ENCODE measurements around the gene LAMB4. TPM values are rescaled to one million over a fixed set of nuclear protein-coding genes. Genes with fewer than 3 reads are reported as not detected.

The LAMB4 gene
- total RNA-seq, 1 experiment from 2014 or later: not detected

GRCh38 chr7:108069646-108070045, 60.5 kb downstream of the LAMB4 start:
- H4K20me1 ChIP-seq (ENCODE audit: insufficient read depth, low read depth, low read length): no peaks in the 10 kb centered on the region
- H3K4me1 ChIP-seq (ENCODE audit: low read length): no peaks in the 10 kb centered on the region
- H3K4me3 ChIP-seq (ENCODE audit: low read length): no peak overlapping the region
- H3K9ac ChIP-seq (ENCODE audit: low read length): no peak overlapping the region
- no peaks in the 10 kb centered on the region for H3K9me3 ChIP-seq (ENCODE audit: low read length)
- no peak overlapping the region for H2AFZ ChIP-seq (ENCODE audit: low read length)
- no peaks in the 10 kb centered on the region for H3K79me2 ChIP-seq (ENCODE audit: low read length)
- no peak overlapping the region for H3K27ac ChIP-seq (ENCODE audit: low read length)
- H3K36me3 ChIP-seq (ENCODE audit: insufficient read depth, low read length): no peaks in the 10 kb centered on the region
- no peaks in the 10 kb centered on the region for H3K9me2 ChIP-seq (replicated peaks; ENCODE audit: insufficient read depth, low read length)
- no peak overlapping the region for H3K4me2 ChIP-seq (ENCODE audit: low read depth, low read length, poor library complexity, severe bottlenecking)
- no peak for DNase-seq
- H3K27me3 ChIP-seq (ENCODE audit: low read length): no peaks in the 10 kb centered on the region

- Histone ChIP-seq H3K4me1 (ENCODE audit: low read length) (no peaks in the 10 kb centered on the region), H3K9me2 (replicated peaks; ENCODE audit: insufficient read depth, low read length) (no peaks in the 10 kb centered on the region)
- no peak for DNase-seq
Observed at GRCh38 chr7:108067844-108068243, 62.3 kb downstream of the LAMB4 start.

GRCh38 chr7:108066486-108066885, 63.7 kb downstream of the LAMB4 start:
- Histone ChIP-seq H2AFZ (ENCODE audit: low read length) (no peak overlapping the region), H3K27me3 (ENCODE audit: low read length) (no peaks in the 10 kb centered on the region), H3K4me1 (ENCODE audit: low read length) (no peaks in the 10 kb centered on the region), H3K9me2 (replicated peaks; ENCODE audit: insufficient read depth, low read length) (no peaks in the 10 kb centered on the region), H3K9me3 (ENCODE audit: low read length) (no peaks in the 10 kb centered on the region), H3K79me2 (ENCODE audit: low read length) (no peaks in the 10 kb centered on the region), H4K20me1 (ENCODE audit: insufficient read depth, low read depth, low read length) (no peaks in the 10 kb centered on the region), H3K4me3 (ENCODE audit: low read length) (no peak overlapping the region), H3K27ac (ENCODE audit: low read length) (no peak overlapping the region), H3K4me2 (ENCODE audit: low read depth, low read length, poor library complexity, severe bottlenecking) (no peak overlapping the region), H3K9ac (ENCODE audit: low read length) (no peak overlapping the region), H3K36me3 (ENCODE audit: insufficient read depth, low read length) (no peaks in the 10 kb centered on the region)
- no peak for DNase-seq

More at GRCh38 chr7:108067844-108068243, 62.3 kb downstream of the LAMB4 start:
- Histone ChIP-seq H3K79me2 (ENCODE audit: low read length) (no peaks in the 10 kb centered on the region), H3K9me3 (ENCODE audit: low read length) (no peaks in the 10 kb centered on the region), H2AFZ (ENCODE audit: low read length) (no peak overlapping the region), H4K20me1 (ENCODE audit: insufficient read depth, low read depth, low read length) (no peaks in the 10 kb centered on the region), H3K4me2 (ENCODE audit: low read depth, low read length, poor library complexity, severe bottlenecking) (no peak overlapping the region), H3K27ac (ENCODE audit: low read length) (no peak overlapping the region), H3K36me3 (ENCODE audit: insufficient read depth, low read length) (no peaks in the 10 kb centered on the region), H3K9ac (ENCODE audit: low read length) (no peak overlapping the region), H3K27me3 (ENCODE audit: low read length) (no peaks in the 10 kb centered on the region), H3K4me3 (ENCODE audit: low read length) (no peak overlapping the region)

- no peaks in the 10 kb centered on the region for H3K9me3 ChIP-seq (ENCODE audit: low read length)
- no peaks in the 10 kb centered on the region for H3K4me1 ChIP-seq (ENCODE audit: low read length)
- H3K4me3 ChIP-seq (ENCODE audit: low read length): no peak overlapping the region
- no peak overlapping the region for H3K27ac ChIP-seq (ENCODE audit: low read length)
- H2AFZ ChIP-seq (ENCODE audit: low read length): no peak overlapping the region
- H3K36me3 ChIP-seq (ENCODE audit: insufficient read depth, low read length): no peaks in the 10 kb centered on the region
- H3K4me2 ChIP-seq (ENCODE audit: low read depth, low read length, poor library complexity, severe bottlenecking): no peak overlapping the region
- no peaks in the 10 kb centered on the region for H3K79me2 ChIP-seq (ENCODE audit: low read length)
- H3K9ac ChIP-seq (ENCODE audit: low read length): no peak overlapping the region
- H3K27me3 ChIP-seq (ENCODE audit: low read length): no peaks in the 10 kb centered on the region
- no peaks in the 10 kb centered on the region for H3K9me2 ChIP-seq (replicated peaks; ENCODE audit: insufficient read depth, low read length)
- H4K20me1 ChIP-seq (ENCODE audit: insufficient read depth, low read depth, low read length): no peaks in the 10 kb centered on the region
- DNase-seq: no peak
Observed at GRCh38 chr7:108063520-108063933, 66.6 kb downstream of the LAMB4 start.

GRCh38 chr7:108062250-108063014, 67.7 kb downstream of the LAMB4 start:
- H3K36me3 ChIP-seq (ENCODE audit: insufficient read depth, low read length): no peaks in the 10 kb centered on the region
- H3K79me2 ChIP-seq (ENCODE audit: low read length): no peaks in the 10 kb centered on the region
- H3K4me2 ChIP-seq (ENCODE audit: low read depth, low read length, poor library complexity, severe bottlenecking): no peak overlapping the region
- no peak overlapping the region for H3K9ac ChIP-seq (ENCODE audit: low read length)
- H3K9me2 ChIP-seq (replicated peaks; ENCODE audit: insufficient read depth, low read length): no peaks in the 10 kb centered on the region
- no peaks in the 10 kb centered on the region for H4K20me1 ChIP-seq (ENCODE audit: insufficient read depth, low read depth, low read length)
- H3K27me3 ChIP-seq (ENCODE audit: low read length): no peaks in the 10 kb centered on the region
- no peak overlapping the region for H3K27ac ChIP-seq (ENCODE audit: low read length)
- no peaks in the 10 kb centered on the region for H3K9me3 ChIP-seq (ENCODE audit: low read length)
- no peak overlapping the region for H3K4me3 ChIP-seq (ENCODE audit: low read length)
- H3K4me1 ChIP-seq (ENCODE audit: low read length): no peaks in the 10 kb centered on the region
- DNase-seq: no peak
- no peak overlapping the region for H2AFZ ChIP-seq (ENCODE audit: low read length)

- DNase-seq: no peak
- H3K36me3 ChIP-seq (ENCODE audit: insufficient read depth, low read length): no peaks in the 10 kb centered on the region
- no peaks in the 10 kb centered on the region for H3K9me2 ChIP-seq (replicated peaks; ENCODE audit: insufficient read depth, low read length)
- H4K20me1 ChIP-seq (ENCODE audit: insufficient read depth, low read depth, low read length): no peaks in the 10 kb centered on the region
- no peak overlapping the region for H3K27ac ChIP-seq (ENCODE audit: low read length)
- no peaks in the 10 kb centered on the region for H3K79me2 ChIP-seq (ENCODE audit: low read length)
- H3K9me3 ChIP-seq (ENCODE audit: low read length): no peaks in the 10 kb centered on the region
- H3K4me2 ChIP-seq (ENCODE audit: low read depth, low read length, poor library complexity, severe bottlenecking): no peak overlapping the region
- no peaks in the 10 kb centered on the region for H3K27me3 ChIP-seq (ENCODE audit: low read length)
- no peak overlapping the region for H3K9ac ChIP-seq (ENCODE audit: low read length)
- H3K4me1 ChIP-seq (ENCODE audit: low read length): no peaks in the 10 kb centered on the region
- no peak overlapping the region for H2AFZ ChIP-seq (ENCODE audit: low read length)
- no peak overlapping the region for H3K4me3 ChIP-seq (ENCODE audit: low read length)
Observed at GRCh38 chr7:108059526-108059925, 70.6 kb downstream of the LAMB4 start.

- no peaks in the 10 kb centered on the region for H4K20me1 ChIP-seq (ENCODE audit: insufficient read depth, low read depth, low read length)
- H3K36me3 ChIP-seq (ENCODE audit: insufficient read depth, low read length): no peaks in the 10 kb centered on the region
- no peak overlapping the region for H3K27ac ChIP-seq (ENCODE audit: low read length)
- no peaks in the 10 kb centered on the region for H3K4me1 ChIP-seq (ENCODE audit: low read length)
- H3K9me2 ChIP-seq (replicated peaks; ENCODE audit: insufficient read depth, low read length): no peaks in the 10 kb centered on the region
- H3K4me3 ChIP-seq (ENCODE audit: low read length): no peak overlapping the region
- no peaks in the 10 kb centered on the region for H3K9me3 ChIP-seq (ENCODE audit: low read length)
- no peaks in the 10 kb centered on the region for H3K27me3 ChIP-seq (ENCODE audit: low read length)
- H3K9ac ChIP-seq (ENCODE audit: low read length): no peak overlapping the region
- no peak overlapping the region for H2AFZ ChIP-seq (ENCODE audit: low read length)
- no peak overlapping the region for H3K4me2 ChIP-seq (ENCODE audit: low read depth, low read length, poor library complexity, severe bottlenecking)
- H3K79me2 ChIP-seq (ENCODE audit: low read length): no peaks in the 10 kb centered on the region
- DNase-seq: no peak
Observed at GRCh38 chr7:108057951-108058481, 72.1 kb downstream of the LAMB4 start.

GRCh38 chr7:108055611-108056021, 74.5 kb downstream of the LAMB4 start:
- no peak overlapping the region for H3K4me2 ChIP-seq (ENCODE audit: low read depth, low read length, poor library complexity, severe bottlenecking)
- no peaks in the 10 kb centered on the region for H3K36me3 ChIP-seq (ENCODE audit: insufficient read depth, low read length)
- H3K27me3 ChIP-seq (ENCODE audit: low read length): no peaks in the 10 kb centered on the region
- H2AFZ ChIP-seq (ENCODE audit: low read length): no peak overlapping the region
- no peak overlapping the region for H3K9ac ChIP-seq (ENCODE audit: low read length)
- no peaks in the 10 kb centered on the region for H3K79me2 ChIP-seq (ENCODE audit: low read length)
- no peak overlapping the region for H3K27ac ChIP-seq (ENCODE audit: low read length)
- no peaks in the 10 kb centered on the region for H3K9me3 ChIP-seq (ENCODE audit: low read length)
- DNase-seq: no peak
- H4K20me1 ChIP-seq (ENCODE audit: insufficient read depth, low read depth, low read length): no peaks in the 10 kb centered on the region
- H3K4me1 ChIP-seq (ENCODE audit: low read length): no peaks in the 10 kb centered on the region
- H3K4me3 ChIP-seq (ENCODE audit: low read length): no peak overlapping the region
- H3K9me2 ChIP-seq (replicated peaks; ENCODE audit: insufficient read depth, low read length): no peaks in the 10 kb centered on the region
